GM12891 (cell line): ENCODE measurements around the gene FOXO3.

Experiments used
- POLR2A ChIP-seq: IDR thresholded peaks from 2 replicates; pipeline ENCODE4 v1.6.1; 2011; ENCODE audit warnings: low read depth, low read length, control low read depth
- POLR2AphosphoS5 ChIP-seq: IDR thresholded peaks from 2 replicates; pipeline ENCODE4 v1.6.1; 2011; ENCODE audit warnings: low read depth, low read length, control low read depth
- SPI1 ChIP-seq: IDR thresholded peaks from 2 replicates; pipeline ENCODE4 v1.6.1; 2011; ENCODE audit warnings: low read depth, low read length, control low read depth

GRCh38 chr6:108576709-108577108 is 16.0 kb downstream of the FOXO3 start:
- TF ChIP-seq POLR2AphosphoS5 (no peak), SPI1 (no peak), POLR2A (no peak)
